HG03521 (cell line): ENCODE measurements around the gene MYADM.
"Not testable (repeated sequence)": the region's sequence is repeated elsewhere in the genome, so short reads cannot be mapped to it uniquely, and the experiment has no call there.

Experiments
- ATAC-seq: cut with Tn5 transposase; IDR thresholded peaks from one replicate; pipeline ENCODE4 v1.9.1; 2021; ENCODE audit warnings: mild to moderate bottlenecking, moderate library complexity; ENCODE audit not compliant: unreplicated experiment

MYADM gene

GRCh38 chr19:53868091-53868891 lies 608 bp downstream of the MYADM start:
- ATAC-seq = no peak

DNA sequence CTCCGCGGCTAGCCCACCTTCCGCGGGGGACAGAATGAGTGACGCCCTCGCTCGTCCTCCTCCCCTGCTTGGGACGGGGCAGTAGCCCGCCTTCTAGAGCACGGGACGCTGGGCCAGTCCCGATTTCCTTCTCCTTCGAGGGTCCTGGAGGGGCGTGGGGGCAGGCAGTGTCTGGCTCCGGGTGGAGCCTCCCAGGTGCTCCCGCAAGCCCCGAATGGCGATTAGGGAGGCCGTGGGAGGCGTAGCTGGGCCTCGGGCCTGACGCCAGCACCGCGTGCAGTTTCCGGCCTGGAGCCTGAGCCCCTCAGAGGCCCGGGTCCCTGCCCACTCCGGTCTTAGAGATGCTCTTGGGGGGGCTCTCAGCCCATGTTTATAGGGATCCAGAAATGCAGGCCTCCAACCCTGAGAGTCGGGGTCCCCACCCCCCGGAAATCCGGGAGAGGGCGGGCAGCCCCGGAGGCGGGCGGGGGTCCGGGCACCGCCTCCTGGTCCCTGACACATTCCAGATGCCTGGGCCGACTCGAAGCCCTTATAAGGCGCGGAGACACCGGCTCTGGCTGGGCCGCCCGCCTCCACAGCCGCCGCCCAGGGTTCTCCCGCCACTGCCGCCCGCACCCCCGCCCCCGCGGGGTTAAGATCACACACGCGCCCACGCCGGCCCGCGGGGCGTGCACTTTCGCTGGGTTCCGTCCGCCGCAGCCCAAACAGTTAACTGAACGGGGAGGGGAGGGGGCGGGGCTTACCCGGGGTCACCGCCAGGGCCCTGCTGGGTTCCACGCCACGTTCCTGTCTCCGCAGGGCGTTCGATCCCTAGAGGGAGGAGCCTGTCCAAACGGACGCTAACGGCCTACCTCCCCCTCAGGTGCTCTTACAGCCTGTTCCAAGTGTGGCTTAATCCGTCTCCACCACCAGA lies 1.5 kb downstream of the MYADM start:
- ATAC-seq = peak; percentile 35

DNA sequence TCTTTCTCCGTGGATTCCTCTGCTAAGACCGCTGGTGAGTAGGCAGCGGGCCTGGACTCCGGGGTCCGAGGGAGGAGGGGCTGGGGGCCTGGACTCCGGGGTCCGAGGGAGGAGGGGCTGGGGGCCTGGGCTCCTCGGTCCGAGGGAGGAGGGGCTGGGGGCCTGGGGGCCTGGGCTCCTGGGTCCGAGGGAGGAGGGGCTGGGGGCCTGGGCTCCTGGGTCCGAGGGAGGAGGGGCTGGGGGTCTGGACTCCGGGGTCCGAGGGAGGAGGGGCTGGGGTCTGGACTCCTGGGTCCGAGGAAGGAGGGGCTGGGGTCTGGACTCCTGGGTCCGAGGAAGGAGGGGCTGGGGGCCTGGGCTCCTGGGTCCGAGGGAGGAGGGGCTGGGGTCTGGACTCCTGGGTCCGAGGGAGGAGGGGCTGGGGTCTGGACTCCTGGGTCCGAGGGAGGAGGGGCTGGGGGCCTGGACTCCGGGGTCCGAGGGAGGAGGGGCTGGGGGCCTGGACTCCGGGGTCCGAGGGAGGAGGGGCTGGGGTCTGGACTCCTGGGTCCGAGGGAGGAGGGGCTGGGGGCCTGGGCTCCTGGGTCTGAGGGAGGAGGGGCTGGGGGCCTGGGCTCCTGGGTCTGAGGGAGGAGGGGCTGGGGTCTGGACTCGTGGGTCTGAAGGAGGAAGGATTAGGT lies 2.3 kb downstream of the MYADM start:
- ATAC-seq = not testable (repeated sequence)

GRCh38 chr19:53870485-53870844 lies 2.8 kb downstream of the MYADM start:
- no peak for ATAC-seq

DNA sequence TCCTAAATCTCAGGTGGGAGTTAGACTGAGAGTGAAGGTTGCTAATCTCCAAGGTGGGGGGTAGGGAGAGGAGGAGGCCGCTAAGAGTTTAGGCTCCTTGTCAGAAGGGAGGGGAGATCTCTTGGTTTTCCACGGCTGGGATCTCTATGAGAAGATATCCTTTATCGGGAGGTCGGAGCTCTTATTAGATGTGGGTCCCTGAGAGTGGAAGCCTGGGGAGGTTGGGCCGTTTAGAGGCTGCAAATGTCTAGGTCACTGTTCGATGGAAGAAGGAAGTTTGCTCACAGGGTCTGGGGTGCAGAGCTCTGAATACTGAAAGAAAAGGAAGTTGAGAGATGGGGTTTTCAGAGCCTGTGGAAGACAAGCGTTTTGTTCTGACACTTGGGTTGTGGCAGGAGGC lies 3.8 kb downstream of the MYADM start:
- no peak for ATAC-seq

DNA sequence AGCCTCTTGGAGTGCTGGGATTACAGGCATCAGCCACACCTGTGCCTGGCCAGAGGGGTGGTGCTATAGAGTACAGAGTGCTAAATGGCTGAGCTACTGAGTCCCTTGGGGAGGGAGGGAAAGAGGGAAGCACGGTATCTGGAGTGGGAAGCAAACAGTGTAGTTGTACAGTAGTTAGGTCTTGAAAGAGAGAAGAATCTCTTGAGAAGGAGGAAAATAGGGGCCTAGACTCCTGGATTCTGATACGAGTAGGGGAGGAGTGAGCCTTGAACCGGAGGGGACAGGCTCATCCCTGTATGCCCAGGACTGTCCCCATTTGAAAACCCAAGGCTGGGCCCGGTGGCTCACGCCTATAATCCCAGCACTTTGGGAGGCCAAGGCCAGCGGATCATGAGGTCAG lies 5.1 kb downstream of the MYADM start:
- ATAC-seq = no peak

GRCh38 chr19:53873773-53874605 lies 6.3 kb downstream of the MYADM start:
- no peak for ATAC-seq

DNA sequence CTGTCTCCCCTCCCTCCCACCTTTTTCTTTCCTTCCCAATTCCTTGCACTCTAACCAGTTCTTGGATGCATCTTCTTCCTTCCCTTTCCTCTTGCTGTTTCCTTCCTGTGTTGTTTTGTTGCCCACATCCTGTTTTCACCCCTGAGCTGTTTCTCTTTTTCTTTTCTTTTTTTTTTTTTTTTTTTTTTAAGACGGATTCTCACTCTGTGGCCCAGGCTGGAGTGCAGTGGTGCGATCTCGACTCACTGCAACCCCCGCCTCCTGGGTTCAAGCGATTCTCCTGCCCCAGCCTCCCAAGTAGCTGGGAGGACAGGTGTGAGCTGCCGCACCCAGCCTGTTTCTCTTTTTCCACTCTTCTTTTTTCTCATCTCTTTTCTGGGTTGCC lies 6.9 kb downstream of the MYADM start:
- ATAC-seq = no peak

DNA sequence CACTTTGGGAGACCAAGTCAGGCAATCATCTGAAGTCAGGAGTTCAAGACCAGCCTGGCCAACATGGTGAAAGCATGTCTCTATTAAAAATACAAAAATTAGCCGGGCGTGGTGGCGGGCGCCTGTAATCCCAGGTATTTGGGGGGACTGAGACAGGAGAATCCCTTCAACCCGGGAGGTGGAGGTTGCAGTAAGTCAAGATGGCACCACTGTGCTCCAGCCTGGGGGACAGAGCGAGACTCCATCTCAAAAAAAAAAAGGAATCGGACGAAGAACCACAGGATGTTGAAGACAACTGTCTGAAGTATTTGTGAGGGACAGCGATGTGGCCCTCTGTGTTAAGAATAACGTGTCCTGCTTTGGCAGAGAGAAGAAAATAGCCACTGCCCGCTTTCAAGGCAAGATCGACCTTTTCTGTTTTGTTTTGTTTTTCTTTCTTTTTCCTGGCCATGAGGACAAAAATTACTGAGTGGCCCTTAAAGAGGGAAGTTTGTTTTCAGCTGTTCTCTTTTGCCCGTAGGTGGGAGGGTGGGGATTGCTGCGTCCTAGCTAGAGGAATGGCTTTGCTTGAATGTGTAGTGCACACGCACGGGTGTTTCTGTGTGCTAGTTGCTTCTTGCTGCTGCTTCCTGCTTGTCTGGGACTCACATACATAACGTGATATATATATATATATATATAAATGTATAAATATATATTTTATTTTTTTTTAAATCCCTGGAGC lies 8.1 kb downstream of the MYADM start:
- no peak for ATAC-seq

- ATAC-seq = no peak
These were observed 9.1 kb downstream of the MYADM start for GRCh38 chr19:53876651-53877224.

- ATAC-seq = no peak
These were observed 9.7 kb downstream of the MYADM start for GRCh38 chr19:53877361-53877766.

DNA sequence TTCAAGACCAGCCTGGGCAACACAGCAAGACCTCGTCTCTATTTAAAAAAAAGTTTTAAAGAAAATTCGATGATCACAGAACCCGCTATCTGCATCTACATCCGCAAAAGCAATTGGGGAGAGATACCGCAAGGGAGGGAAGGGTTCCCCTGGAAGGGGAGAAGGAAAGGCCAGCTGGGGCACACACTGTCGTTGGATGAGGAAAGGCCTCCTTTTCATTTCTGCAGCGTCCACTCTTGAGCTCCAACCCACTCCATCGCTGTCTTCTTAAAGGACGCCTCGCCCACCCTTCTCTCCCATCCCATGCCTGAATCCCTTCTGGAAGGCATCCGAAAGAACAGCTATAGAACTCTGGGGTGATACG lies 11.1 kb downstream of the MYADM start:
- no peak for ATAC-seq

DNA sequence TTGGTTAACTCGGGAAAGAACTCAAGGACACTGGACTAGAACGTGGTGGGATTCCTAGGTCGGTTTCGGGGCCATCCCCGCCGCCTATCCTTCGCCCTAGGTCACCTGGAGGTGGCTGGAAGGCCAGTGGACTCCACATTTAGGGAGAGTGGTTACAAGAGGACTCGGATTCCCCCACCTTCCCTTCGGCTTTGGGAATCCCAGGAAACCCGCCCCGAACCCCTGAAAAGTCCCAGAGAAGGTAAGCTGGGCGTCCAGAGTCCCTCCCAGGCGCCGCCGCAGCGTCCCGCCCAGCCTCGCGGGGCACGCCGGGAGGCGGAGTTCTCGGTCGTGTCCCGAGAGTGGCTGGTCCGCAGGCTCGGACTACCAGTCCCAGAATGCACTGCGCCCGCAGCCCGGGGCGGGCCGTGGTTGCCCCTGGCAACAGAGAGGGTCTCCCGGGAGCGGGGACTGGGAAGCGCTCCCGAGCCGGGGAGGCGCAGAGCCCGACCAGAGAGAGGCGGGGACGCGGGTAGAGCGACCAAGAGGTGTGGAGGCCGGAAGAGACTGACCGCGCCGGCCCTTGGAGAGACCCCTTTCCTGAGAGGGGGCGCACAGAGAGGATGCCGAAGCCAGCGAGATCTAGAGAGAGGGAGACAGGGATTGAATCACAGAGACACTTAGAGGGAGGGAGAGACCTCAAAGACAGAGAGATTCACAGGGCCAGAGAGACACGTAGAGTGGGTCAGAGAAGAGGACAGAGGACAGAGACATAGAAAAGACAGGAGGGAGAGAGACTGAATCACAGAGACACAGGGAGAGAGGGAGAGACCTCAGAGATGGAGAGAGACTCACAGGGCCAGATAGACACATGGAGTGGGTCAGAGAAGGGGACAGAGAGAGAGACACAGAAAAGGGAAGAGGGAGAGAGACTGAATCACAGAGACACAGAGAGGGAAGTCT lies 11.7 kb downstream of the MYADM start:
- ATAC-seq = peak; percentile 70

GRCh38 chr19:53880711-53881481 lies 13.2 kb downstream of the MYADM start:
- ATAC-seq = no peak

- ATAC-seq = no peak
These were observed 14.1 kb downstream of the MYADM start, which contains the start of gene PRKCG for GRCh38 chr19:53881482-53882390. Gene PRKCG (plus strand): TSS chr19:53882197. CDS start chr19:53882495, 298 bp downstream.

DNA sequence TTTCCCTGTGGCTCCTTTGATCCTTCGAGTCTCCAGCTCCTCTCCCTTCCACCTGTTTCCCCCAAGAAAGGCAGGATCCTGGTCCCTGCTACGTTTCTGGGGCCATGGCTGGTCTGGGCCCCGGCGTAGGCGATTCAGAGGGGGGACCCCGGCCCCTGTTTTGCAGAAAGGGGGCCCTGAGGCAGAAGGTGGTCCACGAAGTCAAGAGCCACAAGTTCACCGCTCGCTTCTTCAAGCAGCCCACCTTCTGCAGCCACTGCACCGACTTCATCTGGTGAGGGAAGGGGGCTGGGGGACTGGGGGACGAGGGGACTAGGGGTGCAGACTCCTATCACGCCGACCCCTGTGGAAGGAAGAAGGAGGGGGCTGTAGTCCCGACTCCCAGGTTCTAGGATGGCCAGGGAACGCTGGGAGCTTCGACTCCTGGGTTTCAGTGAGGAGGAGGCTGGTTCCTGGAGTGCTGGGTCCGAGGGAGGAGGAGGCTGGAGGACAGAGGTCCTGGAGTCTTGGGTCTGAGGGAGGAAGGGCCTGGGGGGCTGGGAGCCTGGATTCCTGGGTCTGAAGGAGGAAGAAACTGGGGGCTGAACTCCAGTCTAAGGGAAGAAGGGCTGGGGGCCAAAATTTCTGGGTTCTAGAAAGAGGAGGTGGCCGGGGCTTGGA lies 14.8 kb downstream of the MYADM start:
- ATAC-seq = no peak
